RWPE1 (cell line): Measurements from ENCODE around the gene PPP1R15B.

Source experiments
- CTCF ChIA-PET: fragments of 350-600 bp; sonication (Branson Sonifier 250); formaldehyde crosslinking; extraction: SDS; loops from one replicate; lab custom pipeline; 2021; lab: Yijun Ruan, JAX
- POLR2A ChIA-PET: fragments of 400-600 bp; formaldehyde crosslinking; extraction: SDS; loops from one replicate; lab custom pipeline; 2020; ENCODE audit warnings: antibody characterized with exemption; ENCODE audit not compliant: low non-redundant PET; lab: Yijun Ruan, JAX
- DNase-seq: peaks from one replicate; pipeline ENCODE4 v3.0.0; 2012; ENCODE audit warnings: low spot score
- H3K27ac ChIP-seq: fragments of 450-650 bp; 2 replicates; pipeline ENCODE4 v1.5.1; 2017
- CTCF ChIP-seq: fragments of 450-650 bp; conservative IDR thresholded peaks from 2 replicates; pipeline ENCODE4 v1.5.1; 2017; ENCODE audit warnings: low read depth, mild to moderate bottlenecking

The PPP1R15B gene

DNA sequence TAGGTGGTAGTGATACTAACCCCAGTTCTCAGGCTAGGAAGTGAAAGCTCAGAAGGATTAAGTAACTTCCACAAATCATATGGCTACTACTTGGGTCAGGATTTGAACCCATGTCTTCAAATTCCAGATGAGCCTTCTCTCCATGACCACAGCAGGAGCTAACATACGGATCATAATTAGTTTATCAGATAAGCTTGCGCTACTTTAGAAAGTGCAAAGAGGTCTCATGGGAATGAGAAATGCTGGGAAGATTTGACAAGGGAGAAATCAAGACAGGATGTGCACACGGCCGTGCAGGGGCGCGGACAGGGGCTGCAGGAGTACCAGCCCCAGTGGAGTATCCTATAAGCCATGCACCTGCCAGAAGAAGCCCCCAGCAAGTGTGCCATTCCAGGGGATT is 57.0 kb downstream of the PPP1R15B start:
- ChIA-PET CTCF (interaction anchor here (0.6 to 1.7 kb wide), 8 partner anchors 9 to 191 kb away, joined by 3 to 5 read pairs (median 4); no protein-coding TSS in a partner anchor), POLR2A (interaction anchor here (0.5 kb wide), 1 partner anchor 173 kb away, joined by 3 read pairs; no protein-coding TSS in a partner anchor)
- no peak for TF ChIP-seq CTCF
- no peak for DNase-seq
- H3K27ac ChIP-seq = no peak overlapping the region
